ENCODE measurements around the gene PTCRA.
"Not testable (repeated sequence)": the region's sequence is repeated elsewhere in the genome, so short reads cannot be mapped to it uniquely, and the experiment has no call there.

PTCRA gene

DNA sequence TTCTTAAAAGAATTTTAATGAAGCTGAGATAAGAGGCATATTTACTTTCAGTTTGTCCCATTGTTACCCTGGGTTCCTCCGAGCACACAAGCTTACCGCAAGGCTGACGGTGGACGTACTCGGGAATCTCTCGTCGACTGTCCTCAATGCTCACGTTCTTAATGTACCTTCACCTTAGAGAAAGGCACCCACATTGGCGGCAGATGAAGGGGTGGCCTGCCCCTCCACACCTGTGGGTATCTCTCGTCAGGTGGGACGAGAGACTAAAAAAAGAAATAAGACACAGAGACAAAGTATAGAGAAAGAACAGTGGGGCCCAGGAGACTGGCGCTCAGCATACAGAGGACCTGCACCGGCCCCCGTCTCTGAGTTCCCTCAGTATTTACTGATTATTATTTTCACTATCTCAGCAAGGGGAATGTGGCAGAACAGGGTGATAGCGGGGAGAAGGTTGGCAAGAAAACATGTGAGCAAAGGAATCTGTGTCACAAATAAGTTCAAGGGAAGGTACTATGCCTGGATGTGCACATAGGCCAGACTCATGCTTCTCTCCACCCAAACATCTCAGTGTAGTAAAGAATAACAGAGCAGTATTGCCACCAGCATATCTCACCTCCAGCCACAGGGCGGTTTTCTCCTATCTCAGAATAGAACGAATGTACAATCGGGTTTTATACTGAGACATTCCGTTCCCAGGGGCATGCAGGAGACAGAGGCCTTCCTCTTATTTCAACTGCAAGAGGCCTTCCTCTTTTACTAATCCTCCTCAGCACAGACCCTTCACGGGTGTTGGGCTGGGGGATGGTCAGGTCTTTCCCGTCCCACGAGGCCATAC lies 13.2 kb upstream of the PTCRA start:
- not testable (repeated sequence) for DNase-seq (ENCODE audit: low spot score)

DNA sequence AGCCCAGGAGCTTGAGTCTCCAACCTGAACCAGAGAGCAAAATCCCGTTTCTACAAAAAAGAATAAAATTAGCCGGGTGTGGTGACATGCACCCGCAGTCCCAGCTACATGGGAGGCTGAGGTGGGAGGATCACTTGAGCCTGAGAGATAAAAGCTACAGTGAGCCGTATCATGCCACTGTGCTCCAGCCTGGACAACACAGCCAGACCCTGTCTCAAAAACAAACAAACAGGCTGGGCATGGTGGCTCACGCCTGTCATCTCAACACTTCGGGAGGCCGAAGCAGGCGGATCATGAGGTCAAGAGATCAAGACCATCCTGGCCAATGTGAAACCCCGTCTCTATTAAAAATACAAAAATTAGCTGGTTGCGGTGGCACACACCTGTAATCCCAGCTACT lies 11.4 kb upstream of the PTCRA start:
- no peak for DNase-seq (ENCODE audit: low spot score)

DNA sequence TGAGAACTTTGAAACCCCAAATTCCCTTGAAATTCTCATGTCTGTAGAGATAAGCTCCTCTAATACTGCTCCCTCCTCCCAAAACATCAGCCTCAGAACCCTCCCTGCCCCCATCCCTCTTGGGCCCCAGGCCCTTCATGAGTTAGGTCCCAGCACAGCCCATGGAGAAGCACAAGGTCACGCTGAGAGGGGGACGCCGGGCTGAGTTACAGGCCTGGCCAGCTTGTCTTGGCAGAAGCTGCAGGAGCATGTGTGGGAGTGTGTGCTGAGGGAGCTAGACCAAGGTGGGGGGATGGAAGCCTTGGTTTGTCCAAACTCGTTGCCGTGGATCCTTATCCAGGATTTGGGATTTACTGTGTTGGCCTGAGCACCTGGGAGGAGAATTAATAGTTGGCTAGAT lies 8.5 kb upstream of the PTCRA start:
- no peak for DNase-seq (ENCODE audit: low spot score)

DNA sequence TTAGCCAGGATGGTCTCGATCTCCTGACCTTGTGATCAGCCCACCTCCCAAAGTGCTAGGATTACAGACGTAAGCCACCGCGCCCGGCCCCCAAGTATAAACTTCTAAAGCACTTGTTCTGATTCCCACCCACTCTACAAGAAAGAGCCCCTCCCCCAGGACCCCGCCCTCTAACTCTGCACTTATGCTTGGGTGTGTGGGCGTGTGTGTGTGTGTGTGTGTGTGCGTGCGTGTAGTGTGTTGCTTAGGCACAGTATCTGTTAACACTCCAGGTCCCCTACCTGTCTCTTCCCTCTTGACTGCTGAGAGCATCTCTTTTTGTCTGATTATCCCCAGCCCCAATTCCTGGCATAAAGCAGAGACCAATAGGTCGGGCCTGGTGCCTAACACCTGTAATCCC lies 6.0 kb upstream of the PTCRA start:
- DNase-seq (ENCODE audit: low spot score) = no peak

DNA sequence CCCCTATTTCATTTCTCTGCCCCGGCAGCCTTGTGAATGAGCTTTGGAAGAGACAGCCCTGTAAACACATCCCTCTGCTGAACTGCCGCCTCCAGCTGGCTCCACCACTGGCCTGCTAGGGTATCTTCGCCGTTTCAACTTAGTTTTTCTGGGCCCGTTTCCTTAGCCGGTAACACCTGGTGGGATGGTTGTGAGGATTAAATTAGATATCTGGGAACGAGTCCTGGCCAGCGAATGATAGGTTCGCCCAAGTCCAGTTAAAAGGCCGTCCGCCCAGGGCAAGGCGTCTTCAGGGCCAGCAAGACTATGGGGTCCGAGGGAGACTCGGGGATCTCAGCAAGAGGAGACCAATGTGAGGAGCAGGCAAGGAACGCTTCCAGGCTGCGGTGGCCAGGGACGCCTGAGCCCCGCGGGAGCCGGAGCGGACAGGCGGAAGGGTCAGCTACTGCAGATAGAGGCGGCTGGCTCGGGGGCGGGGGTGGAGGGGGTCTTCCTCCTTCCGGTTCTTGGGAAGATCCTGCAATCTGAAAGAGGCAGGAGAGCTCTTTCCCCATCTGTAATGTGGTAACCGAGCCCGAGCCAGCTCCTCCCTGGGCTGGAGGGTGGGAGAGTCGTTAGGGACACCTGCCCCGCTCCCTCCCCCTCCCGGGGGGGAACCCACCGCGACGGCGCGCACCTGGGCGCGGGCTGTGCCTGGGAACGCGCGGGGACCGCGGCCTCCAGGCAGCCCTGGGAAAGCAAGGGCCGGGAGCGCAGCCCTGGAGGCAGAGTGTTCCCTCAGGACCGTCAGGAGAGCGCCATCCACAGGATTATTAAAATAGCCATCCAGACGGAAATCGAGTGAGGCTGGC lies 4.5 kb upstream of the PTCRA start:
- no peak for DNase-seq (ENCODE audit: low spot score)

DNA sequence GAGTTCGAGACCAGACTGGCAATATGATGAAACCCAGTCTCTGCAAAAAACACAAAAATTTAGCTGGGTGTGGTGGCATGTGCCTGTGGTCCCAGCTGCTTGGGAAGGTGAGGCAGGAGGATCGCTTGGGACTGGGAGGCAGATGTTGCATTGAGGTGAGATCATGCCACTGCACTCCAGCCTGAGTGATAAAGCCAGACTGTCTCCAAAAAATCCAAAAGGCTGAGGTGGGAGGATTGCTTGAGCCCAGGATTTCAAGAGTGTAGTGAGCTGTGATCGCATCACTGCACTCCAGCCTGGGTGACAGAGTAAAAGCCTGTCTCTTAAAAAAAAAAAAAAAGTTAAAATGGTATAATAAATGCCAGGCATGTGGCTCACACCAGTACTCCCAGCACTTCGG lies 1.3 kb upstream of the PTCRA start:
- no peak for DNase-seq (ENCODE audit: low spot score)

DNA sequence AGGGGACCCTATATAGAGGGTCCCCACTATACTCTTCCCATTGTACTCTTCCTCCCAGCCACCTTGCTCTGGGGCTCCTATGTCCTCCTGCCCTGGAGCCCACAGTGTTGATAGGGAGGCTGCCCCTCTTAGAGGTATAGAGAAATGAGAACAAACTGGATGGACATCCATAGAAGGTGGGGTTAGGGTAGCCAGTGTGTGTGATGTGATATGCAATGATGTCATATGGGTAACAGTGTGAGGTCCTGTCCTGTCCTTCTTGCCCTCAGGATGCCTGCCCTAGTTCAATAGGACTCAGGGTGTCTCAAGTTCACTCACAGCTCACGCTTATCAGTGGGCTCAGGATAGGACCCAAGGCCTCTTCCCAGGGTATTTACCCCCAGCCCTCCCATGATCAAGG lies 435 bp downstream of the PTCRA start:
- no peak for DNase-seq (ENCODE audit: low spot score)

DNA sequence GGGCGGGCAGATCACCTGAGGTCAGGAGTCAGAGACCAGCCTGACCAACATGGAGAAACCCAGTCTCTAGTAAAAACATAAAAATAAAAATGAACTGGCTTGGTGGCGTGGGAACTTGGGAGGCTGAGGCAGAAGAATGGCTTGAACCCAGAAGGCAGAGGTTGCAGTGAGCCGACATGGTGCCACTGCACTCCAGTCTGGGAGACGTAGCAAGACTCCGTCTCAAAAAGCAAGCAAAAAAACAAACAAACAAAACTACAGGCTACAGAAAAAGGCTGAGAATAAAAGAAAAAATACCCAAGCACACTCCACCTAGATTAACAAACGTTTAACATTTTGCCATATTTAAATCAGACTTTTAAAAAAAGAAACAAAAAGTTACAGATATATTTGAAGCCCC lies 5.9 kb downstream of the PTCRA start:
- no peak for DNase-seq (ENCODE audit: low spot score)

DNA sequence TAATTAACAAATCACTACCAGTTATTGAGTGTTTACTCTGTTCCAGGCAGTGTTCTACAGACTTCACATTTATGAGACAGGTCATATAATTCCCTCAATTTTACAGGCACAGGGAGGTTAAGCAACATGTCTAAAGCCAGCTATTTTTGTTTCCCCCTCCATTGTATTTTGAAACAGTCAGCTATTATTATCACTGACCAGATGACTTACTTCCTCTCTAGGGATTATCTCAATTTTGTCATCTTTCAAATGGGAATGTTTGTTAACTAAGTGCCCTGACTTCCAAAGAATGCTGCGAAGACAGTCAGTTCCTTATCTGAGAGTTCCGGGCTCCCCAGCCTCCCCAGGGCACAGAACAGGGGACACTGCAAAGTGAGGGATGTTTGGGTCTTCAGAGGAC lies 7.8 kb downstream of the PTCRA start:
- no peak for DNase-seq (ENCODE audit: low spot score)

DNA sequence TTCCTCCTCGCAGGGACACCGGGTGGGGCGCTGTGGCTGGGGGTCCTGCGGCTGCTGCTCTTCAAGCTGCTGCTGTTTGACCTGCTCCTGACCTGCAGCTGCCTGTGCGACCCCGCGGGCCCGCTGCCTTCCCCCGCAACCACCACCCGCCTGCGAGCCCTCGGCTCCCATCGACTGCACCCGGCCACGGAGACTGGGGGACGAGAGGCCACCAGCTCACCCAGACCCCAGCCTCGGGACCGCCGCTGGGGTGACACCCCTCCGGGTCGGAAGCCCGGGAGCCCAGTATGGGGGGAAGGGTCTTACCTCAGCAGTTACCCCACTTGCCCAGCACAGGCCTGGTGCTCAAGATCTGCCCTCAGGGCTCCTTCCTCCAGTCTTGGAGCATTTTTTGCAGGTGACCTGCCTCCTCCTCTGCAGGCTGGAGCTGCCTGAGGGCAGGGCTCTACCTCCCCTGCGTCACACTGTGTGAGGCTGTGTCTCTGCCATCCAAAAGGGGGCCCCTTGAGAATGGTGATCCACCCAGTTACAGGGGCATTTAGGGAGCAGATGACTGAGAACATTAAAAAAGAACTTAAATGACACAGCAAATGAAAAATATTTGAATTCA lies 9.5 kb downstream of the PTCRA start:
- no peak for DNase-seq (ENCODE audit: low spot score)

DNA sequence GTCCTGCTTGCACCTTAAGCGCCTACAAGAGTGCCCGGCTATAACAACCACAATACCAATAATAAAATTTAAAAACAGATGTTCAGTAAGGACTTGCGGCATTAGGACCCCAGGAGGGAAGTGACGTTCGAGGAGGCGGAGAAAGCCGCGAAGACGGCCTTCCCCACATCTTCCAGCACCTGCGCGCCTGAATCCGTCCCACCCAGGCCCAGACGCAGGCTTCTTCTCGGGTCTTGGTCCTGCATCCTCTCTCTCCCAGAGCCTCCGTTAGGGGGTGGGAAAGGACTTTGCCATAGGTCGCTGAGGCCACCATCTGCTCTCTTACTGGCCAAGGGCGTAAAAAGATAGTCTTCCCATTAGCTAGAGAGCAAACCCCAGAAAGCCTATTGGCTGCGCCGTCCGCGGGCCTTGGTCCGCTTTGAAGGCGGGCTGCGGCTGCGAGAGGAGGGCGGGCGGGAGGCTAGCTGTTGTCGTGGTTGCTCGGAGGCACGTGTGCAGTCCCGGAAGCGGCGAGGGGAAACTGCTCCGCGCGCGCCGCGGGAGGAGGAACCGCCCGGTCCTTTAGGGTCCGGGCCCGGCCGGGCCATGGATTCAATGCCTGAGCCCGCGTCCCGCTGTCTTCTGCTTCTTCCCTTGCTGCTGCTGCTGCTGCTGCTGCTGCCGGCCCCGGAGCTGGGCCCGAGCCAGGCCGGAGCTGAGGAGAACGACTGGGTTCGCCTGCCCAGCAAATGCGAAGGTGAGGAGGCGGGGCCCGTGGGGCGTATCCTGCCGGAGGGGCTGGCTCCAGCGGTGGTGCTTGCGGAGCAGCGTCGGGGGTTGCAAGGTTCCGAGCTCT lies 13.3 kb downstream of the PTCRA start, which contains the start of gene CNPY3:
Gene CNPY3 (plus strand): TSS at position 495 of the 835 bp plus-strand sequence. CDS start 91 bp downstream, at position 586.
- DNase-seq (ENCODE audit: low spot score) = peak; percentile 94

DNA sequence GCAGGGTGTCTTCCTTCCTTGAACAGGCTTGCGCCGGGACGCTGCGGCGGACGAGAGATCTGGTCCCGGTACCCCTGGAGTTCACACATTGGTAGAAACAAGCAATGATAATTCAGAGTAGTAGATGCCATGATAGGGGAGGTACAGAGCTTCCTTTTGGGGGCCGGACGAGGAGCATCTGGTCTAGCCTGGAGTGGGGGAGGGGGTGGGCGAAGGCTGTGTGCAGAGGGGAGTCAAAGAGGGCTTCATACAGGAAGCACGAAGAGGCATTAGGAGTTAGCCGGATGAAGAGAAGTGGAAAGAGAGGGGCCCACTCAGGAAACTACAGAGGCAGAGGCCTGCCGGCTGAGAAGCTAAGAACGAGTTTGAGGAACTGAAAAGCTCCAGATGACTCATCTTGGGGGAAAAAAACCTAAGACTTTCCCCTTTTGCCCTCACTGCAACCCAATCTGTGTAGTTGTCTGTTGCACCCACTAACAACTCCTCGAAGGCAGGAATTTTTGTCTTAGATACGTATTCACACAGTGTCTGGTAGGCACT lies 14.0 kb downstream of the PTCRA start:
- peak; percentile 82 for DNase-seq (ENCODE audit: low spot score)

DNA sequence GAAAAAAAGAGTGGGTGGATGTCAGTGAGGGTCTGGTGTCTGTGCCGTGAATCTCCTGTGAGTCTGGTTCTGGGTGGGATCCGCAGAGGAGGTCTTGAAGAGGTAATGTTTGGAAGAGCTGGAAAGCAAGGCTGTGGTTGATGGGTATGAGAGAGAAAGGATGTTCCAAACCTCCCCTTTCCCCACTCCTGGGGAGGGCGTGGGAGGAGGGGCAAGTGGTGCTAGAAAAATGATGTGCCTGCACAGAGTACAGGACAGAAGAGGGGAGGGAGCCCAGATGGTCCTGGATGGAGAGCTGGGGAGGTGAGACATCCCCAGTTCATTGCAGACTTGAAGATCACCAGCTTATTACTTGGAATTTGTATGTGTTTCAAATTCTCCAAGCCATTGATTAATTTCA lies 16.6 kb downstream of the PTCRA start:
- DNase-seq (ENCODE audit: low spot score) = no peak

DNA sequence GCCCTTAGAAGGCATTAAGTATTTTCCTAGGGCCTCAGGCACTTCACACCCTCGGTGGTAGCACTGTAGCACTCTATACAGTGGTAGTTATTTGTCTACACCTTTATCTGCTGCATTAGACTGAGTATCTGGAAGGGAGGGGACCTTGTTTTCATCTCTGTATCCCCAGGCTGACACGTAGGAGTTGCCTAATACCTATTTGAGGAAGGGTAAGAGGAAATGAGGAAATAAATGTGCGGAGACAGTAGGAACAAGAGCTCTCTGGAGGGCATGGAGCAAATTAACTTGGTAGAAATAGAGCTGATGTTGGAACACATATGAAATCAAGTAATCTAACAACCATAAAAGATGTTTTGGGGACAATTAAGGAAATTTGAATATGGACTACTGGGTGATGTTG lies 17.4 kb downstream of the PTCRA start:
- no peak for DNase-seq (ENCODE audit: low spot score)

DNA sequence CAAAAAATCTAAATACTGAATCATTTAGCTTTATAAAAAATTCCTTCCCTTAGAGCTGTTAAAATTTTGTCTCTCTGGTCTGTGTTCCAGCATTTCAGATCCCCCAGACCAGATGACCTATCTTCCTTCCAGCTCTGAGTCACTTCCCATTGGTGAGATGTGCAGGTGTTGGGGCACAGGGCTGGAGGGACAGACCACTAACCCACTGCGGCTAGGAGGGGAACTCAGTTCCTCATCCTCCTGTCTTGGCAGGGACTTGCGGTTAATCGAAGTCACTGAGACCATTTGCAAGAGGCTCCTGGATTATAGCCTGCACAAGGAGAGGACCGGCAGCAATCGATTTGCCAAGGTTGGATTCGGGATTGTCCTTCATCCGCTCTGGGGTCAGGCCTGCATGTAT lies 19.5 kb downstream of the PTCRA start:
- DNase-seq (ENCODE audit: low spot score) = no peak

DNA sequence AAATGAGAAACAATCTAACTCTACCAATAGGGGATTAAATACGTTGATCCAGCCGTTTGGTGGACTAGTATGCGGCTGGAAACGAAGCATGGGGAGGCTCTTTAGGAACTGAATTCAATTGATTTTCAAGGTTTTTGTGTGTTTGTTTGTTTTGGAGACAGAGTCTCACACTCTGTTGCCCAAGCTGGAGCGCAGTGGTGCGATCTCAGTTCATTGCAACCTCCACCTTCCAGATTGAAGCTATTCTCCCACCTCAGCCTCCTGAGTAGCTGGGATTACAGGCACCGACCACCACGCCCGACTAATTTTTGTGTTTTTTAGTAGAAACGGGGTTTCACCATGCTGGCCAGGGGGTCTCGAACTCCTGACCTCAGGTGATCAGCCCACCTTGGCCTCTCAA lies 20.5 kb downstream of the PTCRA start:
- DNase-seq (ENCODE audit: low spot score) = no peak

DNA sequence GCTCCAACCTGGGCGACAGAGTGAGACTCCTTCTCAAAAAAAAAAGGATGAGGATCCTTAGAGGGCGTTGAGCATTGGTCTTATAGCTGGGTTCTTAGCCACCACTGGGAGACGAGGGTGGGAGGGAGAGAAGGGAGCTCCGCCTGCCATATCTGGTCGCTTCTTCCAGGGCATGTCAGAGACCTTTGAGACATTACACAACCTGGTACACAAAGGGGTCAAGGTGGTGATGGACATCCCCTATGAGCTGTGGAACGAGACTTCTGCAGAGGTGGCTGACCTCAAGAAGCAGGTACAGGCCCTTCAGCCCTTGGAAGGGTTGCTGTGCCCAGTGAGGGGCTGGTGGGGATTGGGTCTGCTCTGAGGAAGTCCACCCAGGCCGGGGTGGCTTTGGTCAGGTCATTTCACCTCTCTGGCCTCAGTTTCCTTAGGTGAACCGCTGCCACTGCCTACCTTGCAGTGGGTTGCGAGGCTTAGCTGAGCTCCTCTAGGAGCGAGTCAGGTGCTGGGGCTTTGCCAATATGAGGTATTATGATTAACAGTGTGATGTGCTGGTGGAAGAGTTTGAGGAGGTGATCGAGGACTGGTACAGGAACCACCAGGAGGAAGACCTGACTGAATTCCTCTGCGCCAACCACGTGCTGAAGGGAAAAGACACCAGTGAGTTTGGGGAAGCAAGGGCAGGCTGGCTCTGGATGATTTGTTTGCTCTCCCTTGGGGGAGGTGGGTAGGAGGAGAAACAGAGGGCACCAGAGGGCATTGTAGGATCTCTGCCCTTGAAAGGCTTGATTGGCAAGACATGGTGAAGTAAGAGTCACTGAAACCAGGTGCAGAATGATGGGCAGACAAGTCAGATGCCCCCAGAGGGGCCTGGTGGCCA lies 21.9 kb downstream of the PTCRA start:
- no peak for DNase-seq (ENCODE audit: low spot score)

DNA sequence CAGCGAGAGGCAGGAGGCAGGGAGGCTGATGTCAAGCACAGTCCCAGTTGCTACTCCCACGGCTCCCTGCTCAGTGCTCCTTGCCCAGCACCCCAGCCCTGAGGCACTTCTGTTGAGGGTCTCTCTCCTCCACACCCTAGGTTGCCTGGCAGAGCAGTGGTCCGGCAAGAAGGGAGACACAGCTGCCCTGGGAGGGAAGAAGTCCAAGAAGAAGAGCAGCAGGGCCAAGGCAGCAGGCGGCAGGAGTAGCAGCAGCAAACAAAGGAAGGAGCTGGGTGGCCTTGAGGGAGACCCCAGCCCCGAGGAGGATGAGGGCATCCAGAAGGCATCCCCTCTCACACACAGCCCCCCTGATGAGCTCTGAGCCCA lies 22.6 kb downstream of the PTCRA start:
- no peak for DNase-seq (ENCODE audit: low spot score)

DNA sequence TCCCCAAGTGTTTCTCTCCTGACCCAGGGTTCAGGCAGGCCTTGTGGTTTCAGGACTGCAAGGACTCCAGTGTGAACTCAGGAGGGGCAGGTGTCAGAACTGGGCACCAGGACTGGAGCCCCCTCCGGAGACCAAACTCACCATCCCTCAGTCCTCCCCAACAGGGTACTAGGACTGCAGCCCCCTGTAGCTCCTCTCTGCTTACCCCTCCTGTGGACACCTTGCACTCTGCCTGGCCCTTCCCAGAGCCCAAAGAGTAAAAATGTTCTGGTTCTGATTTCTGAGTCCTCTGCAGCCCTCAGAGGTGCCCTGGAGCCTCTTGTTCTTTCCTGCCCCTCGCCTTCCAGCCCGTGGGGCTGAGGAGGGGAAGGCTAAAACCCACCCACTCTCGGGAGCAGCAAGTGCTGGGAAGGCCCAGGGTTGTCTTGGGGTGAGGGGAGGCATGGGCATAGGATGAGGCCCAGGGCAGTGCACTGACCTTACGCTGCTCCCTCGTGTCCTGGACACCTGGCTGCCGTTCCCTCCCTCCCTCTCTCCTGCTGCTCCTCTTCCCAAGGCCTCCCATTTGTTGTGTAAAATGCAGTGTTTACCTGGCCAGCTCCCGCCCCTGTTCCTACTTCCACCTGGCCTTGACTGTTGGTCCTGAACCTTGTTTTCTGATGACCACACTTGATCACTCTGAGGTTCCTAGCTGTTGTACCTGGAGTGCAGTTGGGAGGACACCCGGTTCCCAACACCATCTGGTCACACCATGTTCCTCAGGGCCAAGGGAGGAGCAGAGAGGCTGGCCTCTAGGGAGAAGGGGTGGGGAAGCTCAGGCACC lies 23.3 kb downstream of the PTCRA start:
- no peak for DNase-seq (ENCODE audit: low spot score)

DNA sequence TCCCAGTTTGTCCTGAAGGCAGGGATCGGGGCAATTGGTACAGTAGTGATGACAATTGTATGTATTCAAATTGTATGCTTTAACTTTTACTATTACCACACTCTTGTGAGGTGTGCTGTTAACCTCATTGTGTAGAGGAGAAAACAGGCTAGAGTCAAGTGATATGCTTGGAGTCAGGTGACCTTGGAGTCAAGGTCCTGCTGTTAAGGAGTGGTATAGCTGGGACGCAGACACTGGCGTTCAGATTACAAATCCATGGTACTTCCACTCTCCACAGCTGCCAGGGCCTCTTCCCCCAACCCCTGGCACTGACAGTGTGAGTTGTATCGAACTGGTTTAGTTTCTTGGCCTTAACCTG lies 23.9 kb downstream of the PTCRA start:
- DNase-seq (ENCODE audit: low spot score) = no peak
